PC-9 (cell line): Measurements from ENCODE around the gene AK5. TPM values are rescaled to one million over a fixed set of nuclear protein-coding genes. Genes with fewer than 3 reads are reported as not detected.

Experiments used
- BruUV-seq: library from RNA; stranded (reverse); fragments of 400-500 nt; replicated peaks from 2 replicates; lab custom pipeline; 2021; lab: Mats Ljungman, UMichigan
- CTCF ChIA-PET: fragments of 300-600 bp; sonication (Branson Sonifier 250); formaldehyde crosslinking; loops from one replicate; lab custom pipeline; 2022; ENCODE audit warnings: antibody characterized with exemption; lab: Charles Lee
- POLR2A ChIA-PET: fragments of 300-600 bp; sonication (Branson Sonifier 250); formaldehyde crosslinking; loops from one replicate; lab custom pipeline; 2022; ENCODE audit warnings: antibody characterized with exemption; ENCODE audit not compliant: unreplicated experiment; lab: Charles Lee
- DNase-seq, 2 experiments: peaks; one replicate each; pipeline versions ENCODE4 v3.0.0 to v3.0.0-alpha.2; 2015 to 2022; ENCODE audit warnings: mixed read lengths in 1 of 2
- H2AFZ ChIP-seq: fragments of 200-600 bp; sonication (generic); 2 replicates; pipeline ENCODE4 v1.8.1; 2017; ENCODE audit warnings: antibody characterized with exemption
- H3F3A ChIP-seq: fragments of 200-600 bp; sonication (generic); 2 replicates; pipeline ENCODE4 v1.8.1; 2017; ENCODE audit warnings: antibody characterized with exemption, mild to moderate bottlenecking, low read depth; ENCODE audit not compliant: insufficient read depth
- H3K27ac ChIP-seq: fragments of 200-600 bp; sonication (generic); 2 replicates; pipeline ENCODE4 v1.6.1; 2016; ENCODE audit warnings: mixed run types
- H3K27me3 ChIP-seq: fragments of 200-600 bp; sonication (generic); 2 replicates; pipeline ENCODE4 v1.6.1; 2016; ENCODE audit warnings: low read depth, mixed run types; ENCODE audit not compliant: insufficient read depth
- H3K36me3 ChIP-seq: fragments of 200-600 bp; sonication (generic); 2 replicates; pipeline ENCODE4 v1.6.1; 2016; ENCODE audit warnings: low read depth, mixed run types
- H3K4me1 ChIP-seq: fragments of 200-600 bp; sonication (generic); replicated peaks from 2 replicates; pipeline ENCODE4 v1.6.1; 2016; ENCODE audit warnings: mixed run types; ENCODE audit not compliant: insufficient read depth
- H3K4me2 ChIP-seq: fragments of 200-600 bp; sonication (generic); 2 replicates; pipeline ENCODE4 v1.6.1; 2017; ENCODE audit warnings: mixed run types
- H3K4me3 ChIP-seq: fragments of 200-600 bp; sonication (generic); 2 replicates; pipeline ENCODE4 v1.6.1; 2016; ENCODE audit warnings: mixed run types
- H3K79me2 ChIP-seq: fragments of 200-600 bp; sonication (generic); 2 replicates; pipeline ENCODE4 v1.6.1; 2017; ENCODE audit warnings: low read depth, mixed run types
- H3K9me2 ChIP-seq: fragments of 200-600 bp; sonication (generic); 2 replicates; pipeline ENCODE4 v1.8.1; 2017; ENCODE audit warnings: mild to moderate bottlenecking; ENCODE audit not compliant: insufficient read depth
- H3K9me3 ChIP-seq: fragments of 200-600 bp; sonication (generic); 2 replicates; pipeline ENCODE4 v1.8.1; 2016; ENCODE audit warnings: low read depth; ENCODE audit not compliant: insufficient read depth
- H4K20me1 ChIP-seq: fragments of 200-600 bp; sonication (generic); 2 replicates; pipeline ENCODE4 v1.8.1; 2017; ENCODE audit not compliant: insufficient read depth
- EZH2 ChIP-seq: fragments of 200-600 bp; sonication (generic); IDR thresholded peaks from 2 replicates; pipeline ENCODE4 v1.8.0; 2017; ENCODE audit warnings: antibody characterized with exemption, low read depth
- intact Hi-C: fragments of 100-400 bp; cut with micrococcal nuclease; formaldehyde crosslinking; loops from one replicate; pipeline ENCODE4 v1.10.0; 2022; ENCODE audit not compliant: unreplicated experiment
- total RNA-seq: library from RNA; stranded (reverse); gene quantifications from 2 replicates; pipeline ENCODE4 v1.2.3, GENCODE V29; 2021
- TF ChIP-seq, protein P1 (sequence below): fragments of 200-600 bp; sonication (generic); conservative IDR thresholded peaks from 2 replicates; pipeline ENCODE4 v1.6.1; 2017; ENCODE audit warnings: mixed run types, antibody characterized with exemption, mild to moderate bottlenecking, moderate library complexity

The AK5 gene
- total RNA-seq, 1 experiment from 2014 or later, result 1.2 TPM

DNA sequence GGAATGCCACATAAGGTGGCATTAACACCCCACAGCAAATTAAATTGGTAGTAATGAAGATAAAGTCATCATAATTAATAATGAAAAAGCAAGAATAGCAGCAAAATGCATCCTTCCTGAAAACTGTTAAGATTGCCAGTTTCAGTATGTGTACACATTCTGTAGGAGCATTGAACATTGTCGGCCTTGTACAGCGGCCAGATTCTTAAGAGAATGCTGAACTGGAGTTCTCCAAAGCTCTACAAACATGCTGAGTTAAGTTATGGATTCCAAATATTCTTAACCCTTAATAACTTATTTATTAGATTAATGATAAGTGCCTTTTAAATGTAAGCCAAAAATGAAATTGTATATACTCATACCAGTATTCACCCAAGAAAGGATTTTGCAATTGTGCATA, 189.9 kb downstream of the AK5 start:
- Histone ChIP-seq H3F3A (no peaks in the 10 kb centered on the region), H3K27me3 (no peaks in the 10 kb centered on the region), H3K4me2 (no peak overlapping the region), H3K27ac (no peak overlapping the region), H2AFZ (0 out of 2 replicates have a peak overlapping the region, but pooled peaks have one; percentile 10), H3K4me3 (no peak overlapping the region), H3K36me3 (no peaks in the 10 kb centered on the region), H3K79me2 (no peaks in the 10 kb centered on the region), H3K4me1 (peaks cover 9% of the 10 kb centered on the region; the same call in 1 of the 2 replicates), H3K9me2 (no peaks in the 10 kb centered on the region), H4K20me1 (no peaks in the 10 kb centered on the region), H3K9me3 (no peaks in the 10 kb centered on the region)
- POLR2A ChIA-PET, result no interaction called here
- DNase-seq, result no peak
- CTCF ChIA-PET, result no interaction called here
- no TSS peak for BruUV-seq
- TF ChIP-seq, protein P1, sequence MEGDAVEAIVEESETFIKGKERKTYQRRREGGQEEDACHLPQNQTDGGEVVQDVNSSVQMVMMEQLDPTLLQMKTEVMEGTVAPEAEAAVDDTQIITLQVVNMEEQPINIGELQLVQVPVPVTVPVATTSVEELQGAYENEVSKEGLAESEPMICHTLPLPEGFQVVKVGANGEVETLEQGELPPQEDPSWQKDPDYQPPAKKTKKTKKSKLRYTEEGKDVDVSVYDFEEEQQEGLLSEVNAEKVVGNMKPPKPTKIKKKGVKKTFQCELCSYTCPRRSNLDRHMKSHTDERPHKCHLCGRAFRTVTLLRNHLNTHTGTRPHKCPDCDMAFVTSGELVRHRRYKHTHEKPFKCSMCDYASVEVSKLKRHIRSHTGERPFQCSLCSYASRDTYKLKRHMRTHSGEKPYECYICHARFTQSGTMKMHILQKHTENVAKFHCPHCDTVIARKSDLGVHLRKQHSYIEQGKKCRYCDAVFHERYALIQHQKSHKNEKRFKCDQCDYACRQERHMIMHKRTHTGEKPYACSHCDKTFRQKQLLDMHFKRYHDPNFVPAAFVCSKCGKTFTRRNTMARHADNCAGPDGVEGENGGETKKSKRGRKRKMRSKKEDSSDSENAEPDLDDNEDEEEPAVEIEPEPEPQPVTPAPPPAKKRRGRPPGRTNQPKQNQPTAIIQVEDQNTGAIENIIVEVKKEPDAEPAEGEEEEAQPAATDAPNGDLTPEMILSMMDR, result no peak
- TF ChIP-seq EZH2, result no peak
- intact Hi-C loops, result no loop called here

DNA sequence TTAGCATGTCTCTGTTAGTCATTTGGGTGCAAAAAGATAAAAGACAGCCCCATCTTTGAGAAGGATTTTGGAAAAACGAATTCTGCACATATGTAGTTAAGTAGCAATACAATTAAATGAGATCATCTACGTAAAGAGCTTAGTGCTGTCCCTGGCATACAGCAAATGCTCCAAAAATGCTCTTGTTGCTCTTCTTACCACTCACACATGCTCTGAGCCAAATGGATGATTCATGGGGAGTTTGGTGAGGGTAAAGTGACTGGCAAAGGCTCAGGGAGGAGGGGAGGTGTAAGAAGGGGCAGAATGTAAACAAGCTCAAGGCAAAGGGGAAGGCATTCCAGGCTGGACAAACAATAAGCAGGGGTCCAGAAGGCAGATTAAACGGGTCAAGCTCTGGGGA, 191.9 kb downstream of the AK5 start:
- Histone ChIP-seq H2AFZ (no peak overlapping the region), H4K20me1 (no peaks in the 10 kb centered on the region), H3K27ac (no peak overlapping the region), H3K9me2 (no peaks in the 10 kb centered on the region), H3K27me3 (no peaks in the 10 kb centered on the region), H3F3A (no peaks in the 10 kb centered on the region), H3K9me3 (no peaks in the 10 kb centered on the region), H3K4me3 (no peak overlapping the region), H3K4me1 (peaks cover 9% of the 10 kb centered on the region; the same call in 1 of the 2 replicates), H3K79me2 (no peaks in the 10 kb centered on the region), H3K36me3 (no peaks in the 10 kb centered on the region), H3K4me2 (no peak overlapping the region)
- ChIA-PET POLR2A (no interaction called here), CTCF (interaction anchor here (0.6 kb wide), 1 partner anchor 10 kb away, joined by 5 read pairs; no protein-coding TSS in a partner anchor)
- DNase-seq, result peak in 1 of 2 experiments; percentile 59
- intact Hi-C loops, result no loop called here
- TF ChIP-seq, protein P1, result no peak
- TF ChIP-seq EZH2, result no peak
- BruUV-seq, result no TSS peak

DNA sequence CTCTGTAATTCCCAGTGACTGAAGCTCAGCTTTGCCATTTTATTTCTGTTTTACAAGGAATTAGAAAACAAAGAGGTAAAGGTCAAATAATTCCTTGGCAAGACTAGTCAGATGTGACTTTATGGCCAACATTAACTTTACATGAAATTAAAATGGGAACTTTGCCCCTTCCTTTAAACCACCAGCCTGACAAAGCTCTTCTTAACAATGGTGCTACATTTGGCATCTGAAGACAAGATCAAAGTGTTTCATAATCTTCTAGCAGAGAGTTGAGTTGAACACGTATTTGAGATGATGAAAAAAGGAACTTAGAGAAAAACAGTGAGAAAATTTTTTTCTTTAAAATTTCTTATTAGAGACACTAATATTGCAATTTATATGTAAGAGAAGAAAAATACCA, 193.8 kb downstream of the AK5 start:
- TF ChIP-seq, protein P1, result no peak
- no peak for TF ChIP-seq EZH2
- POLR2A ChIA-PET, result no interaction called here
- Histone ChIP-seq H3K27me3 (no peaks in the 10 kb centered on the region), H3K27ac (no peak overlapping the region), H3K4me3 (no peak overlapping the region), H3F3A (no peaks in the 10 kb centered on the region), H3K9me3 (no peaks in the 10 kb centered on the region), H3K4me2 (no peak overlapping the region), H3K79me2 (no peaks in the 10 kb centered on the region), H2AFZ (no peak overlapping the region), H3K36me3 (no peaks in the 10 kb centered on the region), H3K4me1 (peaks cover 6% of the 10 kb centered on the region; the same call in 1 of the 2 replicates), H4K20me1 (no peaks in the 10 kb centered on the region), H3K9me2 (no peaks in the 10 kb centered on the region)
- CTCF ChIA-PET, result no interaction called here
- DNase-seq, result no peak
- intact Hi-C loops, result no loop called here
- BruUV-seq, result no TSS peak
